Measurements from ENCODE around the gene DCC.

DCC gene

DNA sequence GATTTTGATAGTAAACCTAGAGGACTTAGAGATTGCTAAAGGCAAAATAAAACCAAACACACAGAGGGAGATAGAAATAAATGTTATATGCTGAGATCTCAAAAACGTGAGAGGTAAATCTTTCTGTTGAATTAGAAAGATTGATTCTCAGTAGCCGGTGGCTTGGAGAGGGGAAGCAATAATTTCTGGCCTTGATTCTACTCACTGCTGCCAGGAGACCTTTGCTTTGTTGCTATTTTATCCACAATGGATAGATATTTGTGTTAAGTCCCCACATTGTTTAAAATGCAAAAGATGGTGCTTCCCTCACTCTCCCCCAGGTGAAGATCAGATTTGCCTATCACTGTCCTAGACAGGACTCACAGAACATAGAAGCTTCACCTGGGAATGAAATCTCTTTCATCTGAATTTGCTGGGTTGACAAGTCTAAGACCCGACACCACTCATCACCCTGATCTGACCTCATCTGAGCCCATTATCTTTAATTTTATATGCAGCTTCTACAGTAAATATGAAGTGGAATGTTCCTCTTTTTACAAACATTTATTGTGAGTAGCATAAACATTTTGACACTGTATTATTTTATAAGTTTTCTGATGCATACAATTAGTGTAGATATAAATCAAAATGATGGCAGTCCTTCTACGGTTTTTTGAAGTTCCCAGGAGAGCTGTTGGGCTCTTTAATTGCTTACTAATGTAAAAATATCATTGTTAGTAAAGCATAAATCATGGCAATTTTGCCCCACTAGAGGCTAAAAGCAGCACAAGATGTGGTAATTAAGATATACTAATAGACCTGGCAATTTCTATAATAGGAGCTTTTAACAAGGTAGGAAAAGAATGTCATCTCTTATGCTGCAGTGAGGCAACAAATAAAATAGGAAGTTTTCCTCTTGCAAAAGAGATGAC is 149.7 kb downstream of the DCC start:
- no peak for FAIRE-seq
- DNase-seq (ENCODE audit: low spot score), result no peak

GRCh38 chr18:52496426-52496825 is 156.4 kb downstream of the DCC start:
- DNase-seq (ENCODE audit: low spot score) (no peak), FAIRE-seq (no peak)

GRCh38 chr18:52499016-52499415 is 159.0 kb downstream of the DCC start:
- DNase-seq (ENCODE audit: low spot score), result no peak
- FAIRE-seq, result no peak

GRCh38 chr18:52499644-52500043 is 159.6 kb downstream of the DCC start:
- DNase-seq (ENCODE audit: low spot score) (peak; percentile 4), FAIRE-seq (no peak)

DNA sequence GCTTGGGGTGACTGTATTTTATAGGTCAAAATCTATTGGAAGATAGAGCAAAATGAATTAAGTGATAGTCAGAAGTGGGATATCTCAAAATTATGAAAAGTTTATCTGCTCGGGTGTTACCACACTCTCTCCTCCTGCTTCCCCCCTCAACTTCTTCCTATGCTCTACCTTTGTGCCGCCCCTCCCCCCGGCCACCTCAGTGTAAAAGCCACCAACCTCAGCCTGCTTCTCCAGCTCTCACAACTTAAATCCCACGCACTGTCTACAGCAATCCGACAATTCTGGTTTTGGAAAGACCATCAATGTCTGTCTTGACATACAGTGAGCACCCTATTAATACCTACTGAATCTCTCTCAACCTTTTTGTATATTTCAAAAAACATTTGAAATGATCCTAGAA is 164.6 kb downstream of the DCC start:
- FAIRE-seq (no peak), DNase-seq (ENCODE audit: low spot score) (no peak)

DNA sequence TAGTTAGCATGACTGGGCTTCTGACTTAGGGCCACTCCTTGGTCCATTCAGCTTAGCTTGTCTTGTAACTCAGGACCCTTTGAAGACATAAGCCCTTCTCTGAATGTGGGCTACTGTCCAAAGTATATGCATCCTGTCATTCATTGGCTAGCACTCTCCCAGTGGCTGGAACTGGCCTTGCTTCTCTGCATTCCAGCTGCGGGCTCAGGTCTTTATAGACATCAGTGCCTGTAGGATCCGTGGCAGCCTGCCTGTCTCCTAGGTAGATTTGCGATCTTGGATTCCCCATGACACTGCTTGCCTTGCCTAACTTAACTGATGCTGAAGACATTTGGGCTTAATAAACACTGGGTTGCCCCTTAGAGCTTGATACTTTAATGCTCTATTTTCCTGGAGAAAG is 170.1 kb downstream of the DCC start:
- FAIRE-seq (no peak), DNase-seq (ENCODE audit: low spot score) (no peak)

- DNase-seq (ENCODE audit: low spot score) (no peak), FAIRE-seq (no peak)
Measured at GRCh38 chr18:52518086-52518485, 178.1 kb downstream of the DCC start.

- DNase-seq (ENCODE audit: low spot score), result no peak
Measured at GRCh38 chr18:52519021-52519420, 179.0 kb downstream of the DCC start.

GRCh38 chr18:52523566-52523965 is 183.6 kb downstream of the DCC start:
- DNase-seq (ENCODE audit: low spot score) (no peak), FAIRE-seq (no peak)

More at GRCh38 chr18:52519021-52519420, 179.0 kb downstream of the DCC start:
- FAIRE-seq, result no peak

GRCh38 chr18:52531836-52532235 is 191.8 kb downstream of the DCC start:
- no peak for FAIRE-seq
- DNase-seq (ENCODE audit: low spot score), result no peak

DNA sequence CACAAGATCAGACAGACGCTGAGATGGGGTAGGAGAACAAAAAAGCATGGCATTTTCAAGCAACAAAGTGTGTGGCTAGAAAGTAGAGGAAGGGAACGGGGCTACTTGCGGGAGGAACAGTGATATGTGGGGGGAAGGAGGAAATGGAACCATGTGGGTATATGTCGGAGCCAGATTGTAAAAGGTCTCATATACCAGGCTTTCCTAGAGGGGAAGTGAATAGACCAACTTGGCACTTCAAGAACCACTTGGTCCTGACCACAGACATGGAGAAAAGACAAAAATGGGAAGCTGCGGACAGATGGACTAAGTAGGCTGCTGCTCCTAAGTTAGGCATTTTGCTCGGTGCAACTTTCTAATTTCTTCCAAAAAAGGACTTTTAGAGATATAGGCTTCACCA is 196.0 kb downstream of the DCC start:
- no peak for FAIRE-seq

GRCh38 chr18:52537261-52537660 is 197.3 kb downstream of the DCC start:
- FAIRE-seq, result no peak
- no peak for DNase-seq (ENCODE audit: low spot score)

More for the DNA sequence above, 196.0 kb downstream of the DCC start:
- DNase-seq (ENCODE audit: low spot score), result no peak

DNA sequence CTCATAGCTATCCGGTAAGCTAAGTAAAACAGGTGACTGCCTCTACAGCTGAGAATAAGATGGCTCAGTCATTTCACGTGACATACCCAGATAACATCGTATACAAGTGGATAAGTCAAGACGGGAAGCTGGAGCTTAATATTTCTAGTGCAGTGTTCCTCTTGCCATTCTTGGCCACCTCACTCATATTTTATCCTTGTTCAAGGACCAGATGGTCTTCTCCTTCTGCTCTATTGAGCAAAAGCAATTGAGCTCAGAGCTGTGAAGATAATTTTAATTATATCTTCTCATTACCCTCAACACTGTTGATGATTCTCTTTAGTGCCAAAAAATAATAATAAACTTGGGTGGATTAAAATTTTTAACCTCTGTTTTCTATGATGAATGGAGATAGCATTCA is 201.1 kb downstream of the DCC start:
- no peak for DNase-seq (ENCODE audit: low spot score)
- FAIRE-seq, result no peak

DNA sequence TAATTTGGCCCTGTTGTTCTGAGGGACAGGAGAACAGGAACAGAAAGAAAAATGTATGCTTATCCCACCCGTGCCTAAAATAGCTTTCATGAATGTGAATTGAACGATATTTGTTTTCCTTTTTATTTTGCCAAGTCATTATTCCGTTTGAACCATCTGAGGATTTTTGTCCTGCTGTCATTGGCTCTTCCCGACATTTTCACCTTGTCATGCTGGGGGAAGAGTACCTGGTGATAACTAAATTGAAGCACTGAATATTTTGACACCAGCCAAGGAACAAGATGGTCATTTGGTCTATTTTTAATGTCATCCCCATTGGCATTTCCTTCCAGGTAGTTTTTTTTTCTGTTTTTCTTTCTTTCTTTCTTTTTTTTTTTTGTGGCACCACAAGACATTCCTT is 204.1 kb downstream of the DCC start:
- DNase-seq (ENCODE audit: low spot score) (no peak), FAIRE-seq (no peak)

GRCh38 chr18:52546686-52547346 is 206.8 kb downstream of the DCC start:
- DNase-seq (ENCODE audit: low spot score) (no peak), FAIRE-seq (no peak)

- FAIRE-seq (no peak), DNase-seq (ENCODE audit: low spot score) (no peak)
Measured at GRCh38 chr18:52553441-52553840, 213.4 kb downstream of the DCC start.

- DNase-seq (ENCODE audit: low spot score), result no peak
- FAIRE-seq, result no peak
Measured at GRCh38 chr18:52554180-52554579, 214.2 kb downstream of the DCC start.

DNA sequence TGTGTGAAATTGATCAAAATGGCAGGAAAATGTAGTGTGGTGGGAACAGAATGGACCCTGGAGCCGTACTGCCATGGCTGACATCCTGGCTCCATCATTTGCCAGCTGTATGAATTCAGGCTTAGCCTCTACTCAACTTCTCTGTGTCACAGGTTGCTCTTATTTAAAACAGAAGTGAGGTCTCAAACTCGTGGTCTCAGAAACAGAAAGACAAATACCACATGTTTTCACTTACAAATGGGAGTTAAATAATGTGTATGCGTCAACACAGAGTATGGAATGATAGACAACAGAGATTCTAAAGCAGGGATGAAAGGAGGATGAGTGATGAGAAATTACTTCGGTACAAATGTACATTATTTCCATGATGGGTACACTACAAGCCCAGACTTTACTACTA is 227.4 kb downstream of the DCC start:
- FAIRE-seq, result no peak

DNA sequence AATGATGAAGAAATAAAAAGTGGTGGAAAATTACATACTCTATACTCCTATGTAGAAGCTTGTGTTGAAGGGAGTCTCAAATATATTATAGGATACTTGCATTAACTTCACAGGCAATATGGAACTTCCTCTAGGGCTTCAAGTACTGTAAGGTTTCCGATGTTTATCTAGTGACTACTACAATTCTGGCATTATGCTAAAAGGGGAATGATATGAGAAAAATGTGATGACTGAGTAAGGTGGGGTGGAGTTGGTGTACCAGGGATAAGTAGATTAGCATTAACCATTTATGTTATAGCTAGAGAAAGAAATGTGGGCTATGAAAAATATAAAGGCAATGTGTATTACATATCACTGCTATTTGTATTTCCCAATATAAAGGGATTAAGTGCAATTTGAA is 229.5 kb downstream of the DCC start:
- no peak for DNase-seq (ENCODE audit: low spot score)
- FAIRE-seq, result no peak

More for the DNA sequence above, 227.4 kb downstream of the DCC start:
- no peak for DNase-seq (ENCODE audit: low spot score)

GRCh38 chr18:52570975-52571374 is 231.0 kb downstream of the DCC start:
- DNase-seq (ENCODE audit: low spot score) (no peak), FAIRE-seq (no peak)

DNA sequence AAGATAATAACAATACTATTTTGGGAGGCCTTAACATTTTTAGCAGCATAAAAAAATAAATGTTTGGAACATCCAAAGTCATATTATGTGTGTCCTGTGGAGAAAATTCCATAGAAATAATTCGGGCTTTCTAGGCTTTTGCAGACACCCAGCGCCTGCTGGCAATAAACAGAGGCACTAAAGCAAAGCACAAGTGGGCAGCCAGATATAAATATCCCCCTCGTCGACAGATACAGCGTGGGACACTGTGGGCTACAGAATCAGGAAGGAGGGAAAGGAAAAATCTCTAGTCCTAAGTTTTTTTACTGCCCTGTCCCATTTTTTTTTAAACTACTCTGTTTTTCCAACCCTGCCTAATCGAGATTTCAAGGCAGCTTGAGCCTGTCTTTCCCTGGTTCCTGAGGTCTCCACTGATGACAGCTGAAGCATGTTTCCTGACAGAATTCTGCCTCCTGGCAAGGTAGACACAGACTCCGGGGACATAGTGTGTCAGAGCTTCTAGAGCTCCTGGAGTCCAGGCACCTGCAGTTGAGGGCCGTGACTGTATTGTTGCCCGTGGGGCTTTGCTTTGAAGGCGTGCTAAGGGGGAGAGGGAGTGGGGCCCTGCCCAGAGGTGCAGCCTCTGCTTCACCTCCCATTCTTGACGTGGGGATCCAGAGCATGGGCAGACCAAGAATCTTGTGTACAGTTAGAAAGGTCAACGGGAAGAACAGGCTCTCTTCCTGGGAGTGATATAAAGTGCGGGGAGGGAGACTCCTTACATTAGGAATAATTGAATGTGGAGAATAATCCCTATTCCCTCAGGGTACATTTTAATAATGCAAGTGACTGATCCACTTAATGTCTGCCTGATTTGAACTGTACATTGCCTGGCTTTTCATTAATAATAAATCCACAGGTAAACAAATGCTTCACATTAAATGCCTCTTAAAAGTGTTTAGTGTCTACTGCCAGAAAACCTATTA is 232.3 kb downstream of the DCC start:
- FAIRE-seq (no peak), DNase-seq (ENCODE audit: low spot score) (no peak)

- DNase-seq (ENCODE audit: low spot score), result no peak
Measured at GRCh38 chr18:52577795-52578194, 237.8 kb downstream of the DCC start.

More at GRCh38 chr18:52577795-52578194, 237.8 kb downstream of the DCC start:
- FAIRE-seq, result no peak
